GM18951 (cell line): ENCODE measurements around the gene YWHAH.
"Not testable (repeated sequence)": the region's sequence is repeated elsewhere in the genome, so short reads cannot be mapped to it uniquely, and the experiment has no call there.

Source experiments
- POLR2A ChIP-seq: IDR thresholded peaks from 4 replicates; pipeline ENCODE4 v1.6.1; 2011; ENCODE audit warnings: mild to moderate bottlenecking; ENCODE audit not compliant: insufficient read length, insufficient read depth; ENCODE audit errors: extremely low read depth
- in situ Hi-C: fragments of 300-500 bp; cut with MboI; formaldehyde crosslinking; loops from one replicate; pipeline ENCODE4 v1.12.0; 2022; ENCODE audit warnings: low sequenced_read_pairs, mixed read lengths, inconsistent platforms; ENCODE audit not compliant: unreplicated experiment

The YWHAH gene

GRCh38 chr22:31962387-31963125, 18.2 kb downstream of the YWHAH start:
- in situ Hi-C loops = no loop called here

DNA sequence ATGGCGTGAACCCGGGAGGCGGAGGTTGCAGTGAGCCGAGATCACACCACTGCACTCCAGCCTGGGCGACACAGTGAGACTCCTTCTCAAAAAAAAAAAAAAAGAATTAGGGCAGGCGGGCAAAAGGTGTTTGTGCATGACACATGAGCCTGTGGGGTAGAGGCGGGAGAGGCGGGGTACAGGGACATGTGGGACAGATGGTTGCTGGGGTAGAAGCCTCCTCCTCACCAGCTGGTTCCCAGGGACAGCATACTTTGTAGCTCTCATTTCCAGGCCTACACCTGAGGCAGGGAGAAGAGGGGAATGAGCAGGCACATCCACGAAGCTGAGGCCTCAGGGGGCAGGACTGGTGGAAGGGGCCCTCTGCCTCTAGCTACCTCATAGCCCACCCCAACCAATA, 23.7 kb downstream of the YWHAH start:
- in situ Hi-C loops = no loop called here
- no peak for TF ChIP-seq POLR2A

More at GRCh38 chr22:31962387-31963125, 18.2 kb downstream of the YWHAH start:
- TF ChIP-seq POLR2A = no peak

GRCh38 chr22:31969789-31970489, 25.6 kb downstream of the YWHAH start:
- TF ChIP-seq POLR2A = no peak
- in situ Hi-C loops = loop anchor here (10.0 kb wide), 1 partner anchor 105 kb away; no protein-coding TSS in a partner anchor

GRCh38 chr22:31970490-31971444, 26.4 kb downstream of the YWHAH start:
- no peak for TF ChIP-seq POLR2A
- in situ Hi-C loops = loop anchor here (10.0 kb wide), 1 partner anchor 104 kb away; no protein-coding TSS in a partner anchor

DNA sequence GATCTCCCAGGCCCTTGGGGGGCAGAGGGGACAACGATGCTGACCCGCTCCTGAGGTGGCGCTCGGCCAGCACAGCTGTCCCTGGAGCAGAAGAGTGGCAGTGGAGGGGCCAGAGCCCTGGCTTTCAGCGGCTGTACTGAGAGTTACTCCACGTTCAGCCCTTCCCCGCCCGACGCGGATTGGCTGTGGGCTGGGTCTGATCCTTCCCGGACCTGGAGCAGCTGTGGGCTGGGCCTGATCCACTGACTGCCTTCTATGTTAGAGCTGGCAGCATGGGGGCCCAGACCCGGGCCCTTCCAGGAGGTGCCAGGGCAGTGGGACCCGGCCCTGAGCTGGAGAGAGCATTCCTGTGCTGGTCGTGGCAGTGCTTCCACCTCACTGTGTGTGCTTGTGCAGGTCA, 27.8 kb downstream of the YWHAH start:
- in situ Hi-C loops = loop anchor here (10.0 kb wide), 1 partner anchor 103 kb away; no protein-coding TSS in a partner anchor
- TF ChIP-seq POLR2A = no peak

DNA sequence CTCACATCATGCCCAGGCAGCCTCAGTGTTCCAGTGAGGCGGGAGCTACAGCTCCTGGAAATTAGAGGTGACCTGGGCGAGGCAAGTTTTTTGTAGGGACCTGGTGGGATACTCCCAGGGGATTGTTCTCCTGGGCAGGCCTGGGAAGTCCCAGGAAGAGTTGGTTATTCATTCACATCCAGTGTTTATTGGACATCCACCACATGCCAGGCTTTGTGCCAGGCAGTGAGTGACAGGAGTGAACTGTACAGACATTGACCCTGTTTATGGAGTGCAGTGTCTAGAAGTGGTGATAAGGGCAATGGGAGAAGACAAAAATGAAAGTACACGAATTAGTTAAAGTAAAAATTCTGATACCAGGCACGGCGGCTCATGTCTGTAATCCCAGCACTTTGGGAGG, 29.4 kb downstream of the YWHAH start:
- in situ Hi-C loops = loop anchor here (10.0 kb wide), 1 partner anchor 101 kb away; no protein-coding TSS in a partner anchor

GRCh38 chr22:31977141-31977841, 33.0 kb downstream of the YWHAH start:
- no peak for TF ChIP-seq POLR2A
- in situ Hi-C loops = loop anchor here (10.0 kb wide), 1 partner anchor 98 kb away; no protein-coding TSS in a partner anchor

More for the DNA sequence above, 29.4 kb downstream of the YWHAH start:
- no peak for TF ChIP-seq POLR2A

DNA sequence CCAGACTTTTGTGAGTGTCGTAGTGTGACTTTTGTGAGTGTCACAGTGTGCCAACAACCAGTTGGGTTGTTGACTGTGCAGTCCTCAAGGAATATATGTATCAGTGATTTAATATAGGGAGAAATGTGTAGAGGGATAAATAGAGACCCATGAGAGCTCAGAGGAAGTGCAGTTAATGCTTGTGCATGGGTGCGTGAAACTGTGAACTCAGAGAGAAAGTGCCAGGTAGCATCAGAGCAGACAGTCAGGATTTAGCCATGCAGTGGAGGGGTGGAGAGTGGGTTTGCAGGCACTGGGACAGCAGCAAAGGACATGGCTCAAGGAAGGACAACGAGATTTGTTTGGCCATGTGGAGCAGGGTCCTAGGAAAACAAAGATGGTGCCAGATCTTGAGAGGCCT, 33.6 kb downstream of the YWHAH start:
- no peak for TF ChIP-seq POLR2A
- in situ Hi-C loops = loop anchor here (10.0 kb wide), 1 partner anchor 97 kb away; no protein-coding TSS in a partner anchor

DNA sequence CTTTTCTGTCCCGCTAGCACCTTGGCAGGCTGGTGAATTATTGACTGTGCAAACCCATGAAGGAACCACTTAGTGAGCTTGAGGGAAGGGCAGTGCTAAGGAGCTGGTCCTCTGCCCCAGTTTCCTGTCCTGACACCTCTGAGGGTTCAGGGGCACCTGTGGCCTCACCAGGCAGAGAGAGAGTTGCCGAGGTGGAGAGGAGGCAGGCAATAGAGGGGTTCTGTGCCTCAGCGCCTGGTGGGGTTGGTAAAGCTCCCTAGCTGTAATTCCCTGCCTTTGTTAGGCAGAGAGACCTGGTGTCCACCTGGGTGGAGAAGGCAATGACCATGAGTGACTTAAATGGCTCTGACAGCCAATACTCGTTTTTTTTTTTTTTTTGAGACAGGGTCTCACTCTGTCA, 36.3 kb downstream of the YWHAH start:
- in situ Hi-C loops = no loop called here
- no peak for TF ChIP-seq POLR2A

GRCh38 chr22:31981976-31982375, 37.6 kb downstream of the YWHAH start:
- in situ Hi-C loops = not testable (repeated sequence)

GRCh38 chr22:31983911-31984656, 39.7 kb downstream of the YWHAH start:
- in situ Hi-C loops = no loop called here
- TF ChIP-seq POLR2A = no peak

- no peak for TF ChIP-seq POLR2A
- in situ Hi-C loops = no loop called here
Observed at GRCh38 chr22:31987218-31987617, 42.9 kb downstream of the YWHAH start.
